HUES64 (cell line): ENCODE results near the gene DLG1.

ENCODE experiments used
- H3K27ac ChIP-seq: 2 replicates; pipeline ENCODE4 v1.7.0; 2013; ENCODE audit warnings: low read depth, low read length, inconsistent platforms
- H3K27me3 ChIP-seq: 2 replicates; pipeline ENCODE4 v1.6.1; 2013; ENCODE audit warnings: mild to moderate bottlenecking, low read length; ENCODE audit not compliant: insufficient read depth
- H3K36me3 ChIP-seq: 2 replicates; pipeline ENCODE4 v1.6.1; 2013; ENCODE audit warnings: mild to moderate bottlenecking, low read length; ENCODE audit not compliant: insufficient read depth
- H3K4me1 ChIP-seq: 2 replicates; pipeline ENCODE4 v1.6.1; 2013; ENCODE audit warnings: mild to moderate bottlenecking, low read length, moderate library complexity; ENCODE audit not compliant: insufficient read depth
- H3K4me3 ChIP-seq: 2 replicates; pipeline ENCODE4 v1.5.1; 2013; ENCODE audit warnings: mild to moderate bottlenecking, low read length, moderate library complexity
- H3K9ac ChIP-seq: 2 replicates; pipeline ENCODE4 v1.6.1; 2013; ENCODE audit warnings: mild to moderate bottlenecking, low read depth, low read length
- H3K9me3 ChIP-seq: 2 replicates; pipeline ENCODE4 v1.6.1; 2013; ENCODE audit warnings: low read depth, low read length; ENCODE audit not compliant: insufficient read depth
- WGBS: fragments of 150-250, 120-280 bp; methylation state at CpG from one replicate; pipeline ENCODE4 v1.1.7; 2013; ENCODE audit warnings: missing lambda C conversion rate; 5-methylcytosine and 5-hydroxymethylcytosine counted together

The DLG1 gene

GRCh38 chr3:197012540-197012883 is 285.9 kb downstream of the DLG1 start:
- Histone ChIP-seq H3K4me3 (no peak overlapping the region), H3K36me3 (no peaks in the 10 kb centered on the region), H3K27ac (no peak overlapping the region), H3K27me3 (no peaks in the 10 kb centered on the region), H3K9ac (no peak overlapping the region), H3K4me1 (peaks cover 3% of the 10 kb centered on the region; the same call in 1 of the 2 replicates), H3K9me3 (no peaks in the 10 kb centered on the region)
- WGBS = 92% methylated on average over 7 of the region's 7 CpGs

- Histone ChIP-seq H3K36me3 (no peaks in the 10 kb centered on the region), H3K4me3 (no peak overlapping the region), H3K27me3 (no peaks in the 10 kb centered on the region), H3K4me1 (peaks cover 3% of the 10 kb centered on the region; the same call in 1 of the 2 replicates), H3K9me3 (no peaks in the 10 kb centered on the region), H3K9ac (no peak overlapping the region), H3K27ac (no peak overlapping the region)
- WGBS = 86% methylated on average over 25 of the region's 25 CpGs
Measured at GRCh38 chr3:197011780-197012539, 286.5 kb downstream of the DLG1 start.

GRCh38 chr3:197010556-197011351 is 287.7 kb downstream of the DLG1 start:
- H3K4me1 ChIP-seq = peaks cover 3% of the 10 kb centered on the region; the same call in 1 of the 2 replicates
- no peaks in the 10 kb centered on the region for H3K9me3 ChIP-seq
- H3K27ac ChIP-seq = no peak overlapping the region
- no peak overlapping the region for H3K4me3 ChIP-seq
- H3K27me3 ChIP-seq = no peaks in the 10 kb centered on the region
- H3K9ac ChIP-seq = no peak overlapping the region
- WGBS = 94% methylated on average over 30 of the region's 30 CpGs
- H3K36me3 ChIP-seq = no peaks in the 10 kb centered on the region

GRCh38 chr3:197009532-197010019 is 288.8 kb downstream of the DLG1 start:
- Histone ChIP-seq H3K9ac (no peak overlapping the region), H3K4me1 (peaks cover 3% of the 10 kb centered on the region; the same call in 1 of the 2 replicates), H3K36me3 (no peaks in the 10 kb centered on the region), H3K27me3 (peaks cover 11% of the 10 kb centered on the region), H3K4me3 (no peak overlapping the region), H3K9me3 (no peaks in the 10 kb centered on the region), H3K27ac (no peak overlapping the region)
- WGBS = 93% methylated on average over 20 of the region's 20 CpGs

- H3K36me3 ChIP-seq = no peaks in the 10 kb centered on the region
- no peak overlapping the region for H3K4me3 ChIP-seq
- no peaks in the 10 kb centered on the region for H3K9me3 ChIP-seq
- H3K9ac ChIP-seq = no peak overlapping the region
- peaks cover 20% of the 10 kb centered on the region for H3K27me3 ChIP-seq
- peaks cover 6% of the 10 kb centered on the region; the same call in 1 of the 2 replicates for H3K4me1 ChIP-seq
- H3K27ac ChIP-seq = no peak overlapping the region
- WGBS = 92% methylated on average over 27 of the region's 27 CpGs
Measured at GRCh38 chr3:197008436-197009209, 289.8 kb downstream of the DLG1 start.

GRCh38 chr3:197007953-197008352 is 290.5 kb downstream of the DLG1 start:
- 88% methylated on average over 8 of the region's 8 CpGs for WGBS
- H3K27ac ChIP-seq = no peak overlapping the region
- H3K4me3 ChIP-seq = no peak overlapping the region
- no peaks in the 10 kb centered on the region for H3K9me3 ChIP-seq
- no peaks in the 10 kb centered on the region for H3K36me3 ChIP-seq
- H3K9ac ChIP-seq = no peak overlapping the region
- H3K4me1 ChIP-seq = peaks cover 6% of the 10 kb centered on the region; the same call in 1 of the 2 replicates
- H3K27me3 ChIP-seq = peaks cover 22% of the 10 kb centered on the region

- Histone ChIP-seq H3K4me3 (no peak overlapping the region), H3K4me1 (peaks cover 6% of the 10 kb centered on the region; the same call in 1 of the 2 replicates), H3K27me3 (peaks cover 25% of the 10 kb centered on the region), H3K9me3 (no peaks in the 10 kb centered on the region), H3K36me3 (no peaks in the 10 kb centered on the region), H3K27ac (no peak overlapping the region), H3K9ac (no peak overlapping the region)
- 74% methylated on average over 11 of the region's 12 CpGs for WGBS
Measured at GRCh38 chr3:197007296-197007940, 291.0 kb downstream of the DLG1 start.

- H3K9me3 ChIP-seq = no peaks in the 10 kb centered on the region
- H3K4me3 ChIP-seq = no peak overlapping the region
- no peak overlapping the region for H3K27ac ChIP-seq
- H3K27me3 ChIP-seq = peaks cover 30% of the 10 kb centered on the region
- peaks cover 6% of the 10 kb centered on the region; the same call in 1 of the 2 replicates for H3K4me1 ChIP-seq
- H3K36me3 ChIP-seq = no peaks in the 10 kb centered on the region
- no peak overlapping the region for H3K9ac ChIP-seq
- WGBS = 91% methylated on average over 5 of the region's 5 CpGs
Measured at GRCh38 chr3:197006860-197007259, 291.6 kb downstream of the DLG1 start.

GRCh38 chr3:197006446-197006845 is 292.0 kb downstream of the DLG1 start:
- H3K4me1 ChIP-seq = peaks cover 4% of the 10 kb centered on the region; the same call in 1 of the 2 replicates
- no peak overlapping the region for H3K4me3 ChIP-seq

GRCh38 chr3:197003461-197004385 is 294.7 kb downstream of the DLG1 start:
- peak overlapping the region; percentile 61 for H3K4me3 ChIP-seq
- H3K9ac ChIP-seq = peak overlapping the region; percentile 58
- H3K4me1 ChIP-seq = peaks cover 4% of the 10 kb centered on the region; the same call in 1 of the 2 replicates
- no peaks in the 10 kb centered on the region for H3K36me3 ChIP-seq
- H3K27me3 ChIP-seq = peaks cover 33% of the 10 kb centered on the region
- 13% methylated on average over 61 of the region's 61 CpGs for WGBS
- H3K27ac ChIP-seq = no peak overlapping the region
- no peaks in the 10 kb centered on the region for H3K9me3 ChIP-seq

More at GRCh38 chr3:197006446-197006845, 292.0 kb downstream of the DLG1 start:
- peaks cover 33% of the 10 kb centered on the region for H3K27me3 ChIP-seq
- no peak overlapping the region for H3K9ac ChIP-seq
- 93% methylated on average over 11 of the region's 11 CpGs for WGBS
- H3K27ac ChIP-seq = no peak overlapping the region
- no peaks in the 10 kb centered on the region for H3K9me3 ChIP-seq
- H3K36me3 ChIP-seq = no peaks in the 10 kb centered on the region
